GM21423 (cell line): ENCODE results near the gene TBX21.
"Not testable (repeated sequence)": the region's sequence is repeated elsewhere in the genome, so short reads cannot be mapped to it uniquely, and the experiment has no call there.

ENCODE experiments used
- ATAC-seq: cut with Tn5 transposase; IDR thresholded peaks from one replicate; pipeline ENCODE4 v1.9.1; 2021; ENCODE audit warnings: mild to moderate bottlenecking, moderate library complexity; ENCODE audit not compliant: unreplicated experiment

The TBX21 gene

GRCh38 chr17:47762728-47763127 lies 29.7 kb downstream of the TBX21 start:
- no peak for ATAC-seq

GRCh38 chr17:47763913-47764582 lies 31.0 kb downstream of the TBX21 start:
- no peak for ATAC-seq

GRCh38 chr17:47773649-47774048 lies 40.6 kb downstream of the TBX21 start:
- not testable (repeated sequence) for ATAC-seq

- no peak for ATAC-seq
Measured at GRCh38 chr17:47774331-47774730, 41.3 kb downstream of the TBX21 start.

- ATAC-seq: no peak
Measured at GRCh38 chr17:47774987-47775580, 42.0 kb downstream of the TBX21 start.

- no peak for ATAC-seq
Measured at GRCh38 chr17:47776330-47777197, 43.5 kb downstream of the TBX21 start.

GRCh38 chr17:47778184-47778635 lies 45.2 kb downstream of the TBX21 start:
- ATAC-seq: no peak

- ATAC-seq: no peak
Measured at GRCh38 chr17:47781397-47781796, 48.4 kb downstream of the TBX21 start.

GRCh38 chr17:47785538-47786123 lies 52.6 kb downstream of the TBX21 start:
- ATAC-seq: no peak

GRCh38 chr17:47789611-47790561 lies 56.9 kb downstream of the TBX21 start:
- ATAC-seq: no peak

GRCh38 chr17:47791025-47791424 lies 58.0 kb downstream of the TBX21 start:
- no peak for ATAC-seq

- ATAC-seq: no peak
Measured at GRCh38 chr17:47792457-47792856, 59.4 kb downstream of the TBX21 start.

GRCh38 chr17:47792979-47793378 lies 59.9 kb downstream of the TBX21 start:
- no peak for ATAC-seq
